ENCODE data around the gene B9D1.

B9D1 gene

DNA sequence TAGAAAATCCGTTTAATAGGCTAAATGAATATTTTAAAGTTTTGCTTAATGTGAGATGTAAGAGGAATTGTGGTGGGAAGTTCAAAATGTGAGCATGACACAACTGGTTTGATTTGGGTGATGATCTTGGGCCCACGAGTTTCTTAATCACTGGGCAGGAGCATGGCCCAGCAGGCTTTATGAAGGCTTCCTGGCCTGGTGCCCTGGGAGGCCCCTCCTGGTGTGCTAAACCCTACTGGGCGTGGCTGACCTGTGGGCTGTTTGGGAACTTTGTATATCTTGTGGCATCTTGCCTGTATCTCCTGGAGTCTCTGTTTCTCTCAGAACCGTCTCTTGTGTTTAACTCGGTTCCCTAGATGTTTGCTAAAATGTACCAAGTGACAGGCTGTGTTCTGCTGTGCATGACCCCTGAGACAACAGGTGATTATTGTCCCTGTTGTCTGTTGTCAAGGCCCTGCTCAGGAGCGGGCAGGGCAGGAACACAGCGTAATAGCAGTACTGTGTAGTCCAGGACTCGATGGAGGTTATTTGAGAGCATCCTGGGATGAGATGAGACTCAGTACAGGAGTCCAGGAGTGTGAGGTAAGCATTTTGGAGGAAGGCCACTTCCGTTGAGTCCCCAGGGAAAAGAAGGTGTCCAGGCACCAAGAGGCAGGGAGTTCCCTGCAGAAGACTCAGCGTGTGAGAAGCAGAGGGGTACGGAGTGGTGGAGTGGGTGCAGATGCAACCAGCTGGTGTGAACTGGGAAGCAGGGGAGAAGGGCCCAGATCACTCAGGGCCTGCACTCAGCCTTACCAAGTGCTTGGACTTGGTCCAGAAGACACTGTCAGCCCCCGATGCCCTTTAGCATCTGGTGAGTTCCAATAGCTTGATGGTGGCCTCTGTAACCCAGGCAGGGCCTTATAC, 48.5 kb downstream of the B9D1 start:
- DNase-seq, result no peak

DNA sequence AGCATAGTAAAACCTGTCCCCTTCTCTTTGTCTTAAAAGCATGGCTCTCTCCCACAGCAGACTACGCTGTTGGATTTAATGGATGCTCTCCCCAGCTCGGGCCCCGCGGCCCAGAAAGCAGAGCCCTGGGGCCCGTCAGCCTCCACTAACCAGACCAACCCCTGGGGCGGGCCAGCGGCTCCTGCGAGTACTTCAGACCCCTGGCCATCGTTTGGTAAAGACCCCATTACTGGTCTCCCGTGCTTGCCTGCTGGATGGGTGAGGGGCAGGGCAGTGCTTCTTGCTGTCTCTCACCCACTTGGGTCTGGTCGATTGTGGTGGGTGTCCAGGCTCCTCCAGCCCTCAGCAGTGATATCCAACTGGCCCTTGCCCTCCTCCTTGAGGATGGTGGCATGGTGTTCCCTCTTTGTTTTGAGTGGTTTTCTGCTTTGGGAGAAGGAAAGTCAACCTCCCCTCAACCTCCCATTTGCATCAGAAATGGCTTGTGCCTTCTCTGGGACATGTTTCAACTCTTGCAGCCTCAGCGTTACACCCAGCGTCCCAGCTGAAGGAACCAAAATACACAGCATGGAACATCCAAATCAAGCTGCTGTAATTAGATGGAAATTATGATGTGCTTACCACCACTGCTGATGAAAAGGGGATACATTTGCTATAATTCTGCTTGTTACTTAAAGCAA, 49.3 kb downstream of the B9D1 start:
- no peak for DNase-seq

DNA sequence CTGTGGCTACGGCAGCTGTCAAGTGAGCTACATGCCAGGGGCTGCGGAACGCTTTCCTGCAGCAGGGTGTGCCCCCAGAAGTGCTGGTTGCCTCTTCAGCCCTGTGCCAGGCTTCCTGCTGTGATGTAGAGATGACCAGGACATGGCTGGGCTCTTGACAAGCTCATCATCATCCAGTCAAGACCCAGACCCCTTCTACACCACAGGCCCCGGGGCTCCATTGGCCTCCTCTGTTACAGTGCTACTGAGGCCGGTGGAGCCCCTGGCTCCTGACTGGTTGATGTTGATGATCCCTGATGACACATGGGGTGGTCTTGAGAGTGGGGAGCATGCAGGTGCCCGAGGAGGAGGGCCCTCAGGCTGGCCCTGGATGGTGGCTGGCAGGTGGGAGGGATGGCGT, 50.1 kb downstream of the B9D1 start:
- DNase-seq, result no peak

DNA sequence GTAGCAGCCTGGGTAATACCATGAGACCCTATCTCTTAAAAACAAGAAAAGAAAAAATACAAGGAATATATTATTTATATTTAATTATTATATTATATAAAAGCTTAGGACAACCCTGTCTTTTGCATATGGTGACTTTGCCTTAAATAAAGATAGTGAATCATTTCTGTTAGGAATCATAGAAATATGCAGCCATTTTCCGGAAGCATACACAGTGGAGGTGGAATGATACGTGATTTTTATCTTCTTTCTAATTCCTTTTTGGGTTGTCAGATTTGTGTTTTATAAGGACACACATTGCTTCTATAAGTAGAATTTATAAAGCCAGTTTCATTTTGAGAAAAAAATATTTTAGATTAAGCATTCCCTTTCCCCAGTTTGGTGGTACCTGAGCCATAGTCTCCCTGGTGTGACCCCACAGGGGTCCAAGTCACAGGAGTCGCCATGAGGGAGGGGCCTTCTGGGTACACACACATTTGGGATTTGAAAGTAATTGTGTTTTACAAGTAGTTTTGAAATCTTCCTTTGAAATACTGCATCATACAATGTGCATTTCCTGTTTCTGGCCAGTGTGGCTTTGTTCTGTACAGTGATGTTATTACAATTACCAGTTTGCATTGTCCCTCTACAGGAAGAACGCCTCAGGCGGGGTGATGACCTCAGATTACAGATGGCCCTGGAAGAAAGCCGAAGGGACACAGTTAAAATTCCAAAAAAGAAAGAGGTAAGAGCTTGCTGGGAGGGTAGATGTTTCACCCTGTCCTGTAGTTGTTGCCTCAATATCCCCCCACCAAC, 50.9 kb downstream of the B9D1 start:
- no peak for DNase-seq

DNA sequence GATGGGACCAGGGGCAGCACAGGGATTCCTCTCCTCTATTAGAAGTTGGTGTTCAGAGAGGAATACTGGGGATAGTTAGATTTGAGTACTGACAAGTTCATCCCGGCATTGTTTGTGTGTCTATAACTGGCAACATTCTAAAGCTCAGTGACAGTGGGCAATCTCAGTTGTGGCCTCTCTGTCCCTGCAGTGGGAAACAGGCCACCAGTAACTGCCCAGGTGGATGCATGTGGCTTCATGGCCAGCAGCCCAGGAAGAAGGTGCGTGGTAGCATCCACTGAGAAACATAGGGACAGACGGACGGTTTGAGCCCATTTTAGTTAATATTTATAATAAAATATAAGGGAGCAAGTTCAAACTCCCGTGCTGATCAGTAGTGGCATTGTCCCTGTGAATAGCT, 51.5 kb downstream of the B9D1 start:
- DNase-seq, result no peak

DNA sequence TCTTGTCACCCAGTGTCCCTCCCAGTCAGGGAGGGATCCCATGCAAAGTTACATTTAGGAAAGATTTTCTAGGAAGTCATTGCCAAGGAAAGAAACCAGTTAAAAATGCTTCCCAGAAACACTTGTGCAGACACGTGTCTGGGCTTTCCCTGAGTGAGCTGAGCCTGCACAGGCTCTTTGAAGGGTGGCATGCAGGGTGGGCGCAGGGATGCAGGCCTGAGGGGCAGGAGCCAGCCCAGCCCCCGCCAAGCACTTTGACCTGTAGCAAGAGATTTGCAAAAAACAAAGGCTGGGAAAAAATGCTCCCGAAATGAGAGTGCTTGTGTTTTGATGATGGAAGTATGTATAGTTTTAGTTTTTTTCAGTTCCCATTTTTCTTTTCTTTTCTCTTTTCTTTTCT, 52.4 kb downstream of the B9D1 start:
- DNase-seq, result no peak

DNA sequence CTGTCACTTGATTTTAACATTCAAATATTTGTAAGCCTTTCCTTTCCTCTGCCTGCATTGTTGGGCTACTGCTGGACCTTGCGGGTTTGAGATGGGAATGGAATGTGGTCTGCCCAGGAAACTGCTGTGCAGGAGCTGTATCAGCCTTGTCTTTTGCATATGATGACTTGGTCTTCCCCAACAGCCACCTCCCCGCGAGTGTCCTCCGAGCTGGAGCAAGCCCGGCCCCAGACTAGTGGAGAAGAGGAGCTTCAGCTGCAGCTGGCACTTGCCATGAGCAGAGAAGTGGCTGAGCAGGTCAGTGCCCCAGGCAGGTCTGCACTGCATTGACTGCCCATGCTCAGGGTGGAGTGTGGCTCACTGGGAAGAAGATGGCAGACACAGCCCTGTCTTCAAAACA, 52.8 kb downstream of the B9D1 start:
- DNase-seq, result no peak

DNA sequence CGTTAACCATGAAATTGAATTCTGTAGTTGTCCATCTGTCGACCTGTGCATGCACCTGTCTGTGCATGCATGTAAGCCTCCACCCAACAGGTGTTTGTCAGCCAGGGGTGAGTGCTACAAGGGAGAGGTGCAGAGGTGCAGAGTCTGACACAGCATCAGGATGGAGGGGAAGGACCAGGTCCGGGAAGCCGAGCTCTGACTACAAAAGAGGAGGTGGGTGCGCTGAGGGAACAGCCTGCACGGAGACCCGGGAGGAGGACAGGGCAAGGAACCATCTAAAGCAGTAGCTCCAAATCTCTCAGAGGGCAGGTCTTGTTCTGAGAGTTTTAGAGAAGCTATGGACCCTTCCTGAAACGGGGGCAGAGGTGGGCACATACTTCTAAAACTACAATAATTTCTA, 54.1 kb downstream of the B9D1 start:
- no peak for DNase-seq

DNA sequence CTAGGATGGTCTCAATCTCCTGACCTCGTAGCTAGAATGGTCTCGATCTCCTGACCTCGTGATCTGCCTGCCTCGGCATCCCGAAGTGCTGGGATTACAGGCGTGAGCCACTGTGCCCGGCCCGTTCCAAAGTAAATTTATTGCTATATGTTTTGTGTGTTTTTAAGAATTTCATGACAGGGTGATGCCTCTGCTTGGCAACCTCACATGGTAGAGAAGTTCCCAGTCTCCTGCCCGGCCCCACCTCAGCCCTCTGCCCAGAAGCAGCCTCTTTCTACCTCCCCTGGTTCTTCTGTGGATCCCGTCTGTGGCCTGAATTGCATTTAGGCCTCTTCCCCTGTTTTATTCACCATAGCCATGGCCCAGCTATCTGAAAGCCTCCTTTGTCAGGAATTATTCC, 55.0 kb downstream of the B9D1 start:
- DNase-seq, result no peak

DNA sequence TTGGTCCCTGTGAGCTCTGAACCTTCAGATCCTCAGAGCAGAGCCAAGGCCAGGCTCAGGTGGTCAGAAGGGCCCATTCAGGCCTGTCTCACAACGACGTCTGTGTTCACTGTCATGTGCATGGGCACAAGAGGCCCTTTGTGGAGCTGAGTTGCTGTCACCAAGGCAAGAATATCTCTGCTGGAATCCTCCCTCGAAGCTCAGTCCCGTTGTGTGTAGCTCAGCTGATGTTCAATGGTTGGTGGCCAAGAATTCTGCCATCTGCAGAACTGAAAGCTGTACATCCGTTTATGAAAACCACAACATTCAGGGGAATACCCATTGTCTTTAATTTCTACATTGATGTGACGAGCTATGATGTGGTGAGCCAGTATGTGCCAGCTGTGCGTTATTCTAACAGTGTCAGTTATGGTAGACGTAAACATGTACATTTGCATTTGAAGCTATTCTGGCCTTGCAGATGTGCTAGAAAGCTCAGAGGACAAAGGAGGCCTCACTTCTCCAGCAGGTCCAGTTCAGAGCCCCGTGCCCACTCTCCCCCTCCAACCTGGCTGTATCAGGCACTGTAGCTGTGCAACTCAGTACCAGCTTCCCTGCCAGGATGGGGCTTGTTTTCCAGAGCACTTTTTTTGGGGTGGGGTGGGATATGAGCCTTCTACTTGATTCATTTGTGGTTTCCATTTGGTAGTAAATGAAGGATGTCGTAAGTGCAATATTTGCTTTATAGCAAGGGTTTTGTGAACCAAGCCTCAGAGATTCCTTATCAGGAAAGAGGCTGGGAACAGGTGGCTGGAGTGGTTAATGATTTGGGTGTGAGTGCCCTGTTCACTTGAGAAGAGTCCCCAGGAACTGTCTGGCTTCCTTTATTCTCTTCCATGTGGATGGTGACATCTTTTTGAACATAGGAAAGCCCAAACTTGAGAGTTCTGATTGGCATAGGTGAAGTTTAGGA, 56.1 kb downstream of the B9D1 start:
- DNase-seq, result no peak

DNA sequence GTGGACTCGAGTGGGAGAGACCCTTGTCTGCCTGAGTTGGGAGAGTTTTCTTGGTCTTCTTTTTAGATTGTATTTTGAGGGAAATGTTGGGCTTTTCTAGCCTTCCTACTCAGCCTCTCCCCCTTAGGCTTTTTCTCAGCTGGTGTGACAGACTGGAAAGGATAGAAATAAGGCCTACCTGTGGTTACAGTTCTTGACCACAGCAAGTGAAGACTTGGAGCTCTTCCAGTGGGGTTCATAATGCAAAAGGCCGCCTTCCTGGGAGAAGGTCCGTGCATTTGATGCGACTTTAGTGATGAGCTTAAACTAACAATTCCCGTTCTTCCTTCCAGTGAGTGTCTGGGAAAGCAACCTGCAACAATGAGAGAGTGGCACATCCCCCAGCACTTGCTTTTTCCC, 56.8 kb downstream of the B9D1 start:
- no peak for DNase-seq

DNA sequence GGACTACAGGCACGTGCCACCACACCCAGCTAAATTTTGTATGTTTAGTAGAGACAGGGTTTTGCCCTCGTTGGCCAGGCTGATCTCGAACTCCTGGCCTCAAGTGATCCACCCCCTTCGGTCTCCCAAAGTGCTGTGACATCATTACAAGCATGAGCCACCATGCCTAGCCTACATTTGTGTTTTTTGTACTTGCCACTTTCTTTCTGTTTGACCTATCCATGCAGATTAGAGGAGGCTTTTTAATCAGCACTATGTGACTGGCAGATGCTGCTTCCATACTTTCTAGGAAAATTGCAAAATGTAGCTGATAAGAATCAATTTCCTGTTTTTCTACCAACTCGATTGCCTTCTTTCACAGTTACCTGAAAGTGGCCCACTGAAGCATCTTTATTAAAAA, 57.3 kb downstream of the B9D1 start:
- DNase-seq, result no peak

DNA sequence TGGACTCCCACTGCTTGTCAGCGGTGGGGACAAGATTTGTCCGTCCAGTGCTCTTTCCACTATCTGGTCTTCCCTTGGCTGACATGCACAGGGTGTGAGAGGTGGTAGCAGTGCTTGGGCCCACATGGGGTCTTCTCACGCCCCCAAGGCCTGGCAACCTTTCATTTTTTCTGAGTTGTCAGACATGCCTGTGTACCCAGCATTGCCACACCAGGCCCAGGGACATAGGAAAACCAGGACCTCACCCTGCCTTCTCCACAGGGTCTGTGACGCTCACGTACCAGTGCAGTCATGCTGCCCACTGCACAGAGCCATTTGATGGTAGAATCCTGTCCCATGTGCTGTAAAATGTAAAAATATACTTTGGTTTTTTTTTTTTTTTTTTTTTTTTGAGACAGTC, 57.8 kb downstream of the B9D1 start:
- DNase-seq, result no peak

DNA sequence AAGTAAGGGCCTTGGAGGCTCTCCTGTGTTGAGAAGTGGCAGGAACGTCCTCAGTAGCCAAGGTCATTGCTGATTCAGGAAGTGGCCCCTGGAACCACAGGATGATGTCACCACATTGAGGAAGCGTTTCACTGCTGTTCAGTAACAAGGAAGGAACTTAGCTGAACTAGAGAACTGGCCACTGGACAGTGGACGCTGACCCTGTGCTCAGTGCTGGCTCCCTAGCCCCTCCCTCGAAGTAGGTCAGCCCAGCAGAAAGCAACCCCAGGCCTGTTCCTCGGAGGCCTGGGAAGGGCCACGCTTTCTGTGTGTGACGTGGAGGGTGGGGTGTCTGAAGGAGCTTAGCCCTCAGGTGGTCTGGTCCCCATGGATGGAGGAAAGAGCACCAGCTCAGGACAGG, 58.3 kb downstream of the B9D1 start:
- DNase-seq, result no peak

DNA sequence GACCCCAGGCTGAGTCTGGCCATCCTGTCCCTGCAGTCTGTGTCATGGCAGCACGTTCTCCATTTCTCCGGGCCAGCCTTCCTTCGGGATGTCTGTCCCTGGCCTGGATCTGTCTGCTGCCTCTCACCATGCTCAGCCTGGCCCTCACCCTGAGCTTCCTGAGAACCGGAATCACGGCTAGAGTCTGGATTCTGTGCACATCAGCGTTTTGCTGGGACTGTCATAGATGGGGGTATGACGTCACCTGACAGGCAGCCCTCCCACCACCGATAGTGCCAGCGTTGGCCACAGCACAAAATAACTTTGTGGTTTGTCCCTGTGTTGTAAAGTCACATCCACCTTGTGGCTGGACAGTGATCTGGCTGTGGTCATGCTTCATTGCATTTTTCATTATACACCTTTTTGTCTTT, 59.2 kb downstream of the B9D1 start:
- DNase-seq, result no peak

DNA sequence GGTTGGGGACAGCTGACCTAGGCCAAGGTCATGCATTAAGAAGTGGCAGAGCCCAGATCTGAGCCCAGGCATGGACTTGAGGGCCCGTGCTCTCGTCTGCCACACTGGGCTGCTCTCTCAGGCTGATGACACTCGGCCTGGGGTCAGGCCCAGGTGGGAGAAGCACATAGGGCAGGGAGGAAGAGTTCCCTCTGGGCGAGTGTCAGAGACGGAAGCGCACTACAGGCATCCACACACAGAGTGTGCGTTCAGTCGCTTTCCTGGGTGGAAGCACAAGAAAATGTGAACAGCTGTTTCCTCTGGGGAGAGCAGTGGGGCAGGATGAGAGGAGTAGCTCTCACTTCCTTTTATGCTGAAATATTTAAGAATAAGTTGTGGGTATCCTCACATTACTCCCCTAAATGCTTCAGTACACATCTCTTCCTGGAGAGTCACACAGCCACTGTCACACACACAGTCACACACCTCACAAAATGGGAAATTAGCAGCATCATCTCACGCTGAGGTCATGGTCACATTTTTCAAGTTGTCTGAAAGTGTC, 59.7 kb downstream of the B9D1 start:
- DNase-seq, result no peak

DNA sequence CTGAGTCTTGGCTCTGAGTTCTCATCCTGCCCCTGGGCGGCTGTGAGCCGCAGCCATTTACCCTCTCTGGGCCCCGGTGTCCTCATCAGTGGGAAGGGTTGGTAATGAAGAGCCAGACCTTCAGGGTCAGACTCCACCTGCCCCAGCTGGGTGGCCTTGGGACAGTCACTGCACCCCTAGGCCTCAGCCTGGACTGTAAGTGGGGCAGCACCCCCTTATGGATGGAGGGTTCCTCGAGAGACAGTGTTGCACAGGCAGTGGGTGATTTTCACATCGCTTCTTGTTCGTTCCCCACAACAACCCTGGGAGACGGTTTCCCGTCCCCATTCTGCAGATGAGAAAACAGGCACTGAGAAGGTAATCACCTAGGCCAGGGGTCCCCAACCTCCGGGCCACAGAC, 60.5 kb downstream of the B9D1 start:
- DNase-seq, result no peak

DNA sequence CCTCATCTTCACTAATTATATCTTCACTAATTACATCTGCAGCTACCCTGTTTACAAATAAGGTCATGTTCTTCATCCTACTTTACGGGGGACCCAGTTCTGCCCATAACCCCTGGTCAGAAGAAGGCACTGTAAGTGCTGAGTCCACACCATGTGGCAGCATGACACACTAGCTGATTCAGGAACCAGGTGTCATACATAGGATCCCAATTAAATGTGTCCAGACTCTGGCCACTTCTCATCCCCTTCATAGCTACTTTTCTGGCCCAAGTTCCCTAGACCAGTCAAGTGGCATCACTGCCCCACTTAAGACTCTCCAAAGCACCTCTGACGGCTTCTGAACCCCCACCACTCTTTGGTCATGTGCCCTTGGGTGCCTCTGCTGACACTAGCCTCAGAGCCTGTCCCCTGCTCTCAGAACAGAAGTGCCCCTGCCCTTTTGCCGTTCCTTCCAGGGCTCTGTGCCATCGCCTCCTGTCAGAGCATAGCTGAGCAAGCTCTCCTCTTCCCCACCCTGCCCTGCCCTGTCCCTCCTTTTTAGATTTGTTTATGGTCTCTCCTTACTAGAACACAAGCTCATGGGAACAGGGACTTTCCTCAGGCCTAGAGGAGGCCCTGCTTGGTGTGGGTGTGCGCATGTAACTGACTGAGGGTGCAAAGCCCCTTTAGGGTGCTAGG, 61.1 kb downstream of the B9D1 start:
- no peak for DNase-seq

DNA sequence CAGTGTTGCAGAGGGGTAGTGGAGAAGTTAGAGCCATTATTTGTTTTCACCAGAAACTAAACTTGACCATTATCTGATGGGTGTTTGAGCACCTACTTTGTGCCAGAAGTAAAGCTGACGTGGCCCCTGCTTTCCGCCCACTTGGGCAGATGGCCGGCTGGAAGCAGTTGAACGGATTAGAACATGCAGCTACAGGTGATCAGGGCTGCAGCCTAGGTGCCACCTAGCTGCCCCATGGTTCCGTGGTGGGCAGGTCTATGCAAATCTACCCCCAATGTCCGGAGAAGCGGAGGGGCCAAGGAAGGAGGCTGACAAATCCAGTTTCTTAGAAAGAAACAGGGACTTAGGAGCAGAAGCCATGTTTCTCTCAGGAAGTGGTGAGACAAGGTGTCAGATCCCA, 62.7 kb downstream of the B9D1 start:
- no peak for DNase-seq

DNA sequence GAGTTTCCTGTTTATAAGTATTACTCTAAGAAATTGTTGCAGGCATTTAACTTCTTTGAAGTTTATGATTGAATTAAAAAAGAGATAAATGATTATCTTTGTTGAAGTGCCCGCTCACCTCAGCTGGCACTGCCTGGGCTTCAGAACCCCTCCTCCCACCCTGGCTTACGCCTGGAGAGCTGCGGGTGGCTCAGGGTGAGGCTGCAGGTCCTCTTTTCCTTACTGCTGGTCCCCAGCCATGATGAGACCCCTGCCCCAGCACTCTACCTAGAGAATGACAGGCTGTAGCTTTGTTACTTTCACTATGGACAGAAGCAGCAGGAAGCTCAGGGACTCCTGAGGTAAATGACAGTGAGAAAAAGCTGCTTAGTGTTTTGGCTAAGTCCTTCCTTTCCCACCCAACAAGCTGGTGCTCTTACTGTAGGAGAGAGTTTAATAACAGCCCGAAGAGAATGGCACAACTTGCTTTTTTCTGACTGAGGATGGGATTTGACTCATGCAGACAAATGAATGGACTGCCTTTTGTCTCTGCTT, 63.2 kb downstream of the B9D1 start:
- DNase-seq, result no peak

DNA sequence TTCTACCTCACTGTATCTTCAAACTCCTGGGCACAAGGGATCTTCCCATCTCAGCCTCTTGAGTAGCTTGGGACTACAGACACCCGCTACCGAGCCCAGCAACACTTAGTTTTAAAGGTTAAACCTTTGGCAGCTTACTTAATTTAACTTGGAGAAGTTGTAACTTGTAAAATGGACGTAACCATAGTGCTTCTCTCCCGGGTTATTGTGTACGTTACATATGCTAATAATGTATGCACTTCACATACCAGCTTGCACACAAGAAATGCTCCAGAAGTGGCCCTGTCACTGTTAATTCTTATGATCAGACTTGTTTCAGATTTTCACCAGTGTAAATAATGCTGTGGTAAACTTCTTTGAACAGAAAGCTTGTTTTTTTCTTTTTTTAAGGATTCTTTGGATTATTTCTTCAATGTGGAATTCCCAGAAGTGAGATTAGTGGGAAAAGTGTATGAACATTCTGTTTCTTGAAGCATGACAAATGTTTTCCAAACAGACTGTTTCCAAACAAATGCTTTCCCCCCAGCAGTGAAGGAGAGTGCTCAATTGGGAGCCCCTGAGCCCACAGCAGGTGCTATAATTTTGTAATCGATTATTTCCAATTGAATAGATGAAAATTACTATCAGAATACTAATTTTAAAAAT, 63.8 kb downstream of the B9D1 start:
- no peak for DNase-seq

All from activated CD4-positive, CD25-positive, alpha-beta regulatory T cell treated with anti-CD3 and anti-CD28 coated beads, Interleukin-2, amount 50 U/mL, for 72 hours (primary cell).